Colonic mucosa (tissue), 4 donors: ENCODE results near the gene ARRB2. TPM values are rescaled to one million over a fixed set of nuclear protein-coding genes. Genes with fewer than 3 reads are reported as not detected.
A peak's percentile ranks its signal among the peaks of the same experiment; 100 is the strongest.

Experiments used
- DNase-seq: peaks from one replicate; pipeline ENCODE4 v3.0.0-alpha.2; 2020
- H3K27ac ChIP-seq: fragments of 200-600 bp; one replicate; pipeline ENCODE4 v1.8.0; 2021
- H3K27me3 ChIP-seq: fragments of 200-600 bp; one replicate; pipeline ENCODE4 v1.8.0; 2021
- H3K36me3 ChIP-seq: fragments of 200-600 bp; one replicate; pipeline ENCODE4 v1.8.0; 2021
- H3K4me1 ChIP-seq: fragments of 200-600 bp; one replicate; pipeline ENCODE4 v1.8.0; 2021; ENCODE audit warnings: mild to moderate bottlenecking
- H3K4me3 ChIP-seq: fragments of 200-600 bp; one replicate; pipeline ENCODE4 v1.8.0; 2021
- H3K9ac ChIP-seq, 2 donors: one replicate each; pipeline ENCODE4 v1.7.0; 2013; ENCODE audit warnings: control low read depth in 2 of 2, low read depth in 2 of 2, low read length in 2 of 2
- H3K9me3 ChIP-seq: fragments of 200-600 bp; one replicate; pipeline ENCODE4 v1.8.0; 2021
- intact Hi-C: fragments of 100-400 bp; cut with DNase I; formaldehyde crosslinking; loops from one replicate; pipeline ENCODE4 v1.14.1; 2022
- total RNA-seq, 2 donors: library from RNA; stranded (reverse); fragmentation: NEBNext Ultra II Directional in 1 of 2; extraction: Animal tissue kit (Norgen Biotek cat#: 25700) in 1 of 2; gene quantifications; one replicate each; pipeline ENCODE4 v1.2.1, GENCODE V29; 2021
- TF ChIP-seq, protein P1 (sequence below): fragments of 200-600 bp; IDR thresholded peaks from one replicate; pipeline ENCODE4 v1.8.0; 2022; ENCODE audit warnings: antibody characterized with exemption, mild to moderate bottlenecking
- donor health status: healthy.
- donor health status: DM: no; HTN: no; CAD: no.
- donor health status: DM: no; HTN: no; CAD: no.

ARRB2 gene
- total RNA-seq, 2 donors from 2014 or later: 41.0 to 42.8 TPM

DNA sequence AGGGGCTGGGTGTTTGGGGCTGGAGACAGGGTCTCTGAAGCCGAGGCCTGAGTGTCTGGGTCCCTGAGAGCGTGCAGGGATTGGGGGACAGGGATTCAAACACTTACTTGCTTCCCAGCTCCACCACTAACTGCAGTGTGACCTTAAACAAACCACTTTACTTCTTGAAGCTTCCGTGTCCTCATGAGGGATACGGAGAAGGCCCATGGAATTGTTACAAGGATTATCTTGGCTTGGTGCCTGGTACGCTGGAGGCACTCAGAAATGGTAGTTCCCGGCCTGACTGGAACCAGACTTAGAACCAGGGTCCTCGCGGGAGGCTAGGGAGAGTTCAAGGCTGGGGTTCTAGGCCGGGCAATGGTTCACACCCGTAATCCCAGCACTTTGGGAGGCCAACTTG, 32.2 kb downstream of the ARRB2 start:
- Histone ChIP-seq H3K9ac (no peak overlapping the region), H3K4me3 (no peak overlapping the region), H3K9me3 (no peaks in the 10 kb centered on the region), H3K27ac (no peak overlapping the region), H3K36me3 (no peaks in the 10 kb centered on the region), H3K27me3 (no peaks in the 10 kb centered on the region), H3K4me1 (peaks cover 3% of the 10 kb centered on the region)
- TF ChIP-seq, protein P1, sequence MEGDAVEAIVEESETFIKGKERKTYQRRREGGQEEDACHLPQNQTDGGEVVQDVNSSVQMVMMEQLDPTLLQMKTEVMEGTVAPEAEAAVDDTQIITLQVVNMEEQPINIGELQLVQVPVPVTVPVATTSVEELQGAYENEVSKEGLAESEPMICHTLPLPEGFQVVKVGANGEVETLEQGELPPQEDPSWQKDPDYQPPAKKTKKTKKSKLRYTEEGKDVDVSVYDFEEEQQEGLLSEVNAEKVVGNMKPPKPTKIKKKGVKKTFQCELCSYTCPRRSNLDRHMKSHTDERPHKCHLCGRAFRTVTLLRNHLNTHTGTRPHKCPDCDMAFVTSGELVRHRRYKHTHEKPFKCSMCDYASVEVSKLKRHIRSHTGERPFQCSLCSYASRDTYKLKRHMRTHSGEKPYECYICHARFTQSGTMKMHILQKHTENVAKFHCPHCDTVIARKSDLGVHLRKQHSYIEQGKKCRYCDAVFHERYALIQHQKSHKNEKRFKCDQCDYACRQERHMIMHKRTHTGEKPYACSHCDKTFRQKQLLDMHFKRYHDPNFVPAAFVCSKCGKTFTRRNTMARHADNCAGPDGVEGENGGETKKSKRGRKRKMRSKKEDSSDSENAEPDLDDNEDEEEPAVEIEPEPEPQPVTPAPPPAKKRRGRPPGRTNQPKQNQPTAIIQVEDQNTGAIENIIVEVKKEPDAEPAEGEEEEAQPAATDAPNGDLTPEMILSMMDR: no peak
- peak; percentile 51 for DNase-seq
- intact Hi-C loops: no loop called here

DNA sequence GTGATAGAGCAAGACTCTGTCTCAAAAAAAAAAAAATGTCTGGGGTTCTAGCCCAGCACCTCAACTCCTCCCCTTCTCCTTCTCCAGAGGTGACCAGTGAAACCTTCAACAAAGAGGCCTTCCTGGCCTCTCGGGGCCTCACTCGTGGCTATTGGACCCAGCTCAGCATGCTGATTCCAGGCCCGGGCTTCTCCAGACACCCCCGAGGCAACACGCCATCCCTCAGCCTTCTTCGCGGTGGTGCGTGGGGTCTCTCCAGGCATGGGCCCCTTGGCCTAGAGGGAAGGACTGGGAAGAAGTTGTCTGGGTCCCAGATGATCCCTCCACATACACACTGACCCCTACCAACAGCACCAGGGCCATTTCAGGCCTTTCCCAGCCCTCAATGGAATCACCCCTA, 32.8 kb downstream of the ARRB2 start:
- TF ChIP-seq, protein P1: no peak
- intact Hi-C loops: no loop called here
- Histone ChIP-seq H3K9me3 (no peaks in the 10 kb centered on the region), H3K36me3 (no peaks in the 10 kb centered on the region), H3K27me3 (no peaks in the 10 kb centered on the region), H3K4me1 (peaks cover 3% of the 10 kb centered on the region), H3K4me3 (no peak overlapping the region), H3K9ac (no peak overlapping the region), H3K27ac (no peak overlapping the region)
- DNase-seq: no peak

DNA sequence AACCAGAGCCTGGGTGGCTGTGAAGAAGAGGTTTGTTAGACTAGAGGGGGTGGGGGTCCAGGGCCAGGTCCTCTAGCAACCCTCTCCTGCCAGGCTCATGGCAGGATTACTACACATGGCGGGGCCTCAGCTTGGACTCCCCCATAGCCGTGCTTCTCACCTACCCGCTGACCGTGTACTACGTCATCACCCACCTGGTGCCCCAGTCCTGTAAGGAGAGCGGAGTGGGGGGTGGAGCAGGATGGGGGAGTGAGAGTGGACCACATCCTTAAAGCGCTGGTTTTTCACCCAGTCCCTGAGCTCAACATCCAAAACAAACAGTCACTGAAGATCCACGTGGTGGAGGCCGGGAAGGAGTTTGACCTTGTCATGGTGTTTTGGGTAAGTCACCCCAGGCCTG, 33.5 kb downstream of the ARRB2 start:
- intact Hi-C loops: no loop called here
- no peaks in the 10 kb centered on the region for H3K9me3 ChIP-seq
- TF ChIP-seq, protein P1: no peak
- no peaks in the 10 kb centered on the region for H3K27me3 ChIP-seq
- no peak for DNase-seq
- no peak overlapping the region for H3K9ac ChIP-seq
- H3K4me1 ChIP-seq: peaks cover 3% of the 10 kb centered on the region
- no peaks in the 10 kb centered on the region for H3K36me3 ChIP-seq
- H3K27ac ChIP-seq: no peak overlapping the region
- H3K4me3 ChIP-seq: no peak overlapping the region

DNA sequence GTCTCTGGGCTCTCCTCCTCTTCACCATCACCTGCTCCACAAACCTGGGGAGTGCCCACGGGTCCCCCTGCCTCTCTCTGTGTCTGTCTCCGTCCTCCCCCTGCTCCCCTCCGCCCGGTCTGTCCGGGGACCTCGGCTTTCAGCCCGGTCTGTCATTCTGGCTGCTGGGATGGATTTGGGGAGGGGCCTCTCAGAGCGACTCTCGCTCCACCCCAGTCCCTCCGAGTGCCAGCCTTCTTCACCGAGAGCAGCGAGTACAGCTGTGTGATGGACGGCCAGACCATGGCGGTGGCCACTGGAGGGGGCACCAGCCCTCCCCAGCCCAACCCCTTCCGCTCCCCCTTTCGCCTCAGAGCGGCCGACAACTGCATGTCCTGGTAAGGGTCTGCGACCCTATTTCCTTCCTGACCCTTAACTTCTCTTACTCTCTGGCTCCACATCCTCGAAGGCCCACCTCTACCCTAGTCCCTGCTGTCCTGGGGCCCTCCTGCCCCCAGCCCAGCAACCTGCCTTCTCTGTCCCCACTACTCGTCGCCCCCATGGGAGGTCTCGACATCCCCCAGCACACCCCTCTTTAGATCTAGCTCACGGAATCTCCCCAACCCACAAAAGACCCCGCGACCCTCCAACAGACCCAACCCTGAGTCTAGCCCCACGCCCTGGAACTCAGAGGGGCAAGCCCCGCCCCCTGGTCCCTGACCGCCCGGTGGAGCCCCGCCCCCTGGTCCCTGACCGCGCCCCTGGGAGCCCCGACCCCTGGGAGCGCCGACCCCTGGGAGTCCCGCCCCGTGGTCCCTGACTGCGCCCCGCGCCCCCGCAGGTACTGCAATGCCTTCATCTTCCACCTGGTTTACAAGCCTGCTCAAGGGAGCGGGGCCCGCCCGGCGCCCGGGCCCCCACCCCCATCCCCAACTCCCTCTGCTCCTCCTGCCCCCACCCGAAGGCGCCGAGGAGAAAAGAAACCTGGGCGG, 34.9 kb downstream of the ARRB2 start:
- Histone ChIP-seq H3K9ac (no peak overlapping the region), H3K27ac (no peak overlapping the region), H3K4me3 (no peak overlapping the region), H3K9me3 (no peaks in the 10 kb centered on the region), H3K27me3 (no peaks in the 10 kb centered on the region), H3K36me3 (no peaks in the 10 kb centered on the region), H3K4me1 (peaks cover 3% of the 10 kb centered on the region)
- DNase-seq: no peak
- intact Hi-C loops: no loop called here
- TF ChIP-seq, protein P1: no peak

DNA sequence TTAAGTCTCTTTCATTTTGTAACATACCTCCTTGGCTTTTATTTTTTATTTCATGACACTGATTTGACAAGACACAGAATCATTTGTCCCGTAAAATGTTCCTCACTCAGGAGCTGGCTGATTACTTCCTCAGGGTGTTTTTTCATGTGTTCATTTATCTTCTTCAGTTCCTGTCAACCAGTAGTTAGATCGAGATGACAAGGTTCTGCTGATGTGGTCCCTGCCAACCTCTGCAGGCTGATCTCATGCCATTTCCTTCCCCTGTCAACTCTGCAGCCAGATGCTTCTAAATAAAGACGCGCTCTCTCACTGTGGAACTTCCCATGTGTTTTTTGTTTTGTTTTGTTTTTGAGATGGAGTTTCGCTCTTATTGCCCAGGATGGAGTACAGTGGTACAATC, 37.4 kb downstream of the ARRB2 start:
- DNase-seq: no peak
- no peaks in the 10 kb centered on the region for H3K9me3 ChIP-seq
- intact Hi-C loops: no loop called here
- no peak overlapping the region for H3K27ac ChIP-seq
- peaks cover 3% of the 10 kb centered on the region for H3K4me1 ChIP-seq
- TF ChIP-seq, protein P1: no peak
- H3K36me3 ChIP-seq: no peaks in the 10 kb centered on the region
- H3K27me3 ChIP-seq: no peaks in the 10 kb centered on the region
- H3K4me3 ChIP-seq: no peak overlapping the region
- no peak overlapping the region for H3K9ac ChIP-seq
